A549 treated with ZK216348 at 1 μM for 4 hours (cell line): ENCODE data around the gene AGPAT2. TPM values are rescaled to one million over a fixed set of nuclear protein-coding genes. Genes with fewer than 3 reads are reported as not detected.

Experiments used
- total RNA-seq: library from RNA; stranded (reverse); fragments of 200-300 nt; extraction: Qiagen RNA extraction; gene quantifications from 5 replicates; pipeline ENCODE4 v1.2.3, GENCODE V29; 2022; ENCODE audit warnings: low read depth

The AGPAT2 gene
- 51.4 to 112 TPM (median 101 TPM) in 5 replicates for total RNA-seq

GRCh38 chr9:136686794-136687711 is at the start of gene AGPAT2:
TSS of gene AGPAT2 (minus strand) at chr9:136687457. CDS start at chr9:136687357, 100 bp downstream.

GRCh38 chr9:136711751-136712689 is 24.8 kb upstream of the AGPAT2 start, which contains the start of gene DIPK1B:
TSS of gene DIPK1B (plus strand) at chr9:136712572. CDS start at chr9:136712666, 94 bp downstream.

GRCh38 chr9:136662656-136663581 is 24.3 kb downstream of the AGPAT2 start, which contains the start of gene EGFL7:
TSS of gene EGFL7 (plus strand) at chr9:136662916. CDS start at chr9:136668283, 5,367 bp downstream.

Other genes starting within 250 kb of the AGPAT2 start
- gene INPP5E, start 247.6 kb downstream of the AGPAT2 start, total RNA-seq = 10.6 to 24.3 TPM (median 22.4 TPM) in 5 replicates
- gene SEC16A, start 204.4 kb downstream of the AGPAT2 start, total RNA-seq = 43.4 to 63.1 TPM (median 61.3 TPM) in 5 replicates
- 5.0 to 13.7 TPM (median 12.6 TPM) in 5 replicates for gene NOTCH1, start 141.4 kb downstream of the AGPAT2 start, total RNA-seq
- 29.7 to 58.6 TPM (median 53.0 TPM) in 5 replicates for gene EGFL7, start 24.5 kb downstream of the AGPAT2 start, total RNA-seq
- 4.4 to 10.4 TPM (median 9.4 TPM) in 5 replicates for gene DIPK1B, start 25.1 kb upstream of the AGPAT2 start, total RNA-seq
- not detected in 5 replicates for gene LCN10, start 55.5 kb upstream of the AGPAT2 start, total RNA-seq
- gene LCN6, start 61.1 kb upstream of the AGPAT2 start, total RNA-seq = not detected in 5 replicates
- gene LCN8, start 70.8 kb upstream of the AGPAT2 start, total RNA-seq = not detected in 5 replicates
- 0.26 TPM in 1 of 5 replicates, not detected in the others for gene LCN15, start 77.1 kb upstream of the AGPAT2 start, total RNA-seq
- 49.2 to 82.2 TPM (median 73.3 TPM) in 5 replicates for gene TMEM141, start 103.9 kb upstream of the AGPAT2 start, total RNA-seq
- gene CCDC183, start 108.9 kb upstream of the AGPAT2 start, total RNA-seq = 0.11 to 0.74 TPM (median 0.72 TPM) in 3 of 5 replicates, not detected in the others
- gene RABL6, start 120.5 kb upstream of the AGPAT2 start, total RNA-seq = 51.1 to 91.8 TPM (median 82.9 TPM) in 5 replicates
- 2.1 to 5.6 TPM (median 5.3 TPM) in 5 replicates for gene AJM1, start 155.0 kb upstream of the AGPAT2 start, total RNA-seq
- gene PHPT1, start 162.0 kb upstream of the AGPAT2 start, total RNA-seq = 223 to 317 TPM (median 282 TPM) in 5 replicates
- gene MAMDC4, start 164.9 kb upstream of the AGPAT2 start, total RNA-seq = 1.8 to 5.7 TPM (median 4.8 TPM) in 5 replicates
- 465 to 581 TPM (median 478 TPM) in 5 replicates for gene EDF1, start 178.9 kb upstream of the AGPAT2 start, total RNA-seq
- gene TRAF2, start 199.1 kb upstream of the AGPAT2 start, total RNA-seq = 29.7 to 66.1 TPM (median 60.1 TPM) in 5 replicates